Activated T-cell treated with anti-CD3 and anti-CD28 coated beads, Interleukin-2, amount 50 U/mL, for 72 hours (primary cell): Measurements from ENCODE around the gene IL34. TPM values are rescaled to one million over a fixed set of nuclear protein-coding genes. Genes with fewer than 3 reads are reported as not detected.
"Not testable (repeated sequence)": the region's sequence is repeated elsewhere in the genome, so short reads cannot be mapped to it uniquely, and the experiment has no call there.

Source experiments
- ATAC-seq, 2 donors: fragments of 150-1000 bp; cut with Tn5 transposase; replicated peaks in 1 of 2; 2 replicates each; pipeline ENCODE4 v1.10.0; 2021; ENCODE audit warnings: moderate library complexity in 2 of 2, mild to moderate bottlenecking in 1 of 2
- DNase-seq, 2 donors: peaks; one replicate each; pipeline ENCODE4 v3.0.0; 2021 to 2022; ENCODE audit warnings: mixed read lengths in 1 of 2
- H3K27ac Mint-ChIP-seq: one replicate; pipeline ENCODE4 v1.8.0; 2022; ENCODE audit warnings: mild to moderate bottlenecking, moderate library complexity, mixed read lengths
- H3K27me3 Mint-ChIP-seq: one replicate; pipeline ENCODE4 v1.8.0; 2022; ENCODE audit warnings: low read depth, mixed read lengths
- H3K36me3 Mint-ChIP-seq, 2 donors: one replicate each; pipeline ENCODE4 v1.8.0; 2022; ENCODE audit warnings: mixed read lengths in 2 of 2, mild to moderate bottlenecking in 1 of 2; ENCODE audit not compliant: insufficient read depth in 2 of 2
- H3K4me1 Mint-ChIP-seq: one replicate; pipeline ENCODE4 v1.8.0; 2022; ENCODE audit warnings: low read depth, mixed read lengths
- H3K4me3 Mint-ChIP-seq, 2 donors: one replicate each; pipeline ENCODE4 v1.8.0; 2022; ENCODE audit warnings: mild to moderate bottlenecking in 2 of 2, mixed read lengths in 2 of 2, moderate library complexity in 2 of 2
- H3K9me3 Mint-ChIP-seq, 2 donors: one replicate each; pipeline ENCODE4 v1.8.0; 2022; ENCODE audit warnings: mixed read lengths in 2 of 2
- total RNA-seq, 2 donors: library from RNA; stranded (reverse); gene quantifications; one replicate each; pipeline ENCODE4 v1.2.3, GENCODE V29; 2022

Gene IL34
- total RNA-seq, 2 donors from 2014 or later = 0.35 to 0.36 TPM

GRCh38 chr16:70665806-70666735 is 19.7 kb downstream of the IL34 start:
- no peaks in the 10 kb centered on the region for H3K27me3 Mint-ChIP-seq
- H3K4me3 Mint-ChIP-seq = no peak overlapping the region
- DNase-seq (no peak), ATAC-seq (no peak)
- no peaks in the 10 kb centered on the region for H3K9me3 Mint-ChIP-seq
- no peaks in the 10 kb centered on the region for H3K4me1 Mint-ChIP-seq
- H3K27ac Mint-ChIP-seq = no peak overlapping the region
- no peaks in the 10 kb centered on the region for H3K36me3 Mint-ChIP-seq

DNA sequence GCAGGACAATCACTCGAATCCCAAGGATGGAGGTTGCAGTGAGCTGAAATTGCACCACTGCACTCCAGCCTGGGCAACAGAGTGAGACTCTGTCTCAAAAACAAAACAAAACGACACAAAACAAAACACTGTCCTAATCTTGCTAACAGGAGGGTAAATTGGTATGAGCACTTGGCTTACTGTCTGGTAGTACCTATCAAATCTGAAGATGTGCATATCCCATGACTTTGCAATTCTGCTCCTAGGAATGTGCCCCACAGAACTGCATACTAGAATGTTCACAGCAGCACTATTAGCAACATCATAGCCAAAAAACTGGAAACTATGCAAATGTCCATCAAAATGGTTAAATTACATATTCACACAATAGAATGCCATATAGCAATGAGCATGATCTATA is 23.8 kb downstream of the IL34 start:
- Mint-ChIP-seq H3K4me1 (no peaks in the 10 kb centered on the region), H3K36me3 (no peaks in the 10 kb centered on the region), H3K27ac (no peak overlapping the region), H3K27me3 (no peaks in the 10 kb centered on the region), H3K9me3 (no peaks in the 10 kb centered on the region), H3K4me3 (no peak overlapping the region)
- ATAC-seq = no peak
- no peak for DNase-seq

DNA sequence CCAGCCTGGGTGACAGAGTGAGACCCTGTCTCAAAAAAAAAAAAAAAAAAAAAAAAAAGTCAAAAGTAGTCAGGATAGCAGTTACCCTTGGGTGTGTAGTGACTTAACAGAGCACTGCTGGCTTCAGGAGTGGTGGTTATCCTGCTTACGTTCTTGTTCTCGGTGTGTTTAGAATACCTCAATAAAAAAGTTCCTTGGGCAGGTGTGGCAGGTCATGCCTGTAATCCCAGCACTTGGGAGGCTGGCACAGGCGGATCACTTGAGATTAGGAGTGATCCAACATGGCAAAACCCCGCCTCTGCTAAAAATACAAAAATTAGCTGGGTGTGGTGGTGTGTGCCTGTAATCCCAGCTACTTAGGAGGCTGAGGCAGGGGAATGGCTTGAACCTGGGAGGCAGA is 24.6 kb downstream of the IL34 start:
- not testable (repeated sequence) for H3K9me3 Mint-ChIP-seq

DNA sequence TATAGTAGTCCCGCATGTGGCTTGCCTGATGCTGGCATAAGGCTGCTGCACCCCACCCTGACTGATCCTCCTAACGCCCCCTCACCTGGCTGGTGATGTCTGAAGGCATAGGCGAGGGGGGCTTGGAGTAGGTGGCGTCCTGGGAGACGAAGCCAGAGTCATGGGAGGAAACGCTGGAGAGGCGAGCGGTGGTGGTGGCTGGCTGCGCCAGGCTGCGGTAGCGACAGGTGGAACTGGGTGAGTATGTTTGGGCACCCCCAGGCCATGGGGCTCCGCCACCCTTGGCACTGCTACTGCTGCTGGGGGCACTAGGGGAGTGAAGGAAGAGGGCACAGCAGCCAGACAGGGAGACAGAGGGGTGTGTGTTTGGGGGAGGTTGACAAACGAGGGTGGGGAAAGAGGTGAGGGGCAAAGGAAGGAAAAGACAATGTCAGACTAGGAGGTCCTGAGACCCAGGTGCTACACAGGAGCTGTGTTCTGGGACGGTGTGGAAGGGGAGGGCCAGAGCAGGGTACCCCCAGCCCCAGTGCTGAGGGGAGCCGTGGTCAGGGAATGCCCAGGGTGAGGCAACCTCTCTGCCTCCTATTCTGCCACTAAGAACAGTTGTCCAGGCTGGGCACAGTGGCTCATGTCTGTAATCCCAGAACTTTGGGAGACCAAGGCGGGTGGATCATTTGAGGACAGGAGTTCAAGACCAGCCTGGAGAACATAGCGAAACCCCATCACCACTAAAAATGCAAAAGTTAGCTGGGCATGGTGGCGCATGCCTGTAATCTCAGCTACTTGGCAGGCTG is 28.1 kb downstream of the IL34 start:
- no peaks in the 10 kb centered on the region for H3K36me3 Mint-ChIP-seq

More for the DNA sequence above, 24.6 kb downstream of the IL34 start:
- not testable (repeated sequence) for H3K27ac Mint-ChIP-seq, H3K27me3 Mint-ChIP-seq, ATAC-seq, DNase-seq, H3K4me3 Mint-ChIP-seq, H3K4me1 Mint-ChIP-seq, H3K36me3 Mint-ChIP-seq

GRCh38 chr16:70675851-70676513 is 29.6 kb downstream of the IL34 start:
- Mint-ChIP-seq H3K4me1 (no peaks in the 10 kb centered on the region), H3K9me3 (no peaks in the 10 kb centered on the region), H3K36me3 (no peaks in the 10 kb centered on the region), H3K27ac (no peak overlapping the region), H3K4me3 (no peak overlapping the region), H3K27me3 (no peaks in the 10 kb centered on the region)
- DNase-seq (no peak), ATAC-seq (no peak)

More for the DNA sequence above, 28.1 kb downstream of the IL34 start:
- Mint-ChIP-seq H3K27ac (no peak overlapping the region), H3K4me3 (no peak overlapping the region), H3K4me1 (no peaks in the 10 kb centered on the region), H3K27me3 (no peaks in the 10 kb centered on the region), H3K9me3 (no peaks in the 10 kb centered on the region)
- DNase-seq (no peak), ATAC-seq (no peak)

- Mint-ChIP-seq H3K9me3 (no peaks in the 10 kb centered on the region), H3K4me1 (no peaks in the 10 kb centered on the region), H3K27ac (no peak overlapping the region), H3K4me3 (no peak overlapping the region), H3K36me3 (no peaks in the 10 kb centered on the region), H3K27me3 (no peaks in the 10 kb centered on the region)
- DNase-seq (no peak), ATAC-seq (no peak)
Measured at GRCh38 chr16:70676675-70677498, 30.5 kb downstream of the IL34 start.

GRCh38 chr16:70677499-70678120 is 31.3 kb downstream of the IL34 start:
- no peak overlapping the region for H3K27ac Mint-ChIP-seq
- ATAC-seq (no peak), DNase-seq (no peak)
- H3K4me3 Mint-ChIP-seq = no peak overlapping the region
- H3K36me3 Mint-ChIP-seq = no peaks in the 10 kb centered on the region
- no peaks in the 10 kb centered on the region for H3K4me1 Mint-ChIP-seq
- H3K9me3 Mint-ChIP-seq = no peaks in the 10 kb centered on the region
- H3K27me3 Mint-ChIP-seq = no peaks in the 10 kb centered on the region

- ATAC-seq = no peak
- no peak overlapping the region for H3K4me3 Mint-ChIP-seq
- H3K36me3 Mint-ChIP-seq = no peaks in the 10 kb centered on the region
- no peaks in the 10 kb centered on the region for H3K9me3 Mint-ChIP-seq
- no peak for DNase-seq
- no peaks in the 10 kb centered on the region for H3K4me1 Mint-ChIP-seq
- no peak overlapping the region for H3K27ac Mint-ChIP-seq
- no peaks in the 10 kb centered on the region for H3K27me3 Mint-ChIP-seq
Measured at GRCh38 chr16:70678121-70678897, 31.9 kb downstream of the IL34 start.

- Mint-ChIP-seq H3K9me3 (no peaks in the 10 kb centered on the region), H3K27me3 (no peaks in the 10 kb centered on the region), H3K36me3 (no peaks in the 10 kb centered on the region), H3K4me1 (no peaks in the 10 kb centered on the region), H3K4me3 (no peak overlapping the region), H3K27ac (no peak overlapping the region)
- DNase-seq (no peak), ATAC-seq (no peak)
Measured at GRCh38 chr16:70678898-70679670, 32.7 kb downstream of the IL34 start.

- no peak overlapping the region for H3K4me3 Mint-ChIP-seq
- DNase-seq (peak in 1 of 2 donors; percentile 22), ATAC-seq (peak in 1 of 2 donors; percentile 47)
- no peaks in the 10 kb centered on the region for H3K4me1 Mint-ChIP-seq
- no peak overlapping the region for H3K27ac Mint-ChIP-seq
- H3K36me3 Mint-ChIP-seq = no peaks in the 10 kb centered on the region
- H3K9me3 Mint-ChIP-seq = no peaks in the 10 kb centered on the region
- H3K27me3 Mint-ChIP-seq = no peaks in the 10 kb centered on the region
Measured at GRCh38 chr16:70679671-70680494, 33.5 kb downstream of the IL34 start.
